GM19397 (cell line): ENCODE results near the gene C9orf43.
"Not testable (repeated sequence)": the region's sequence is repeated elsewhere in the genome, so short reads cannot be mapped to it uniquely, and the experiment has no call there.

ENCODE experiments used
- ATAC-seq: cut with Tn5 transposase; IDR thresholded peaks from one replicate; pipeline ENCODE4 v1.9.1; 2021; ENCODE audit warnings: mild to moderate bottlenecking, moderate library complexity; ENCODE audit not compliant: unreplicated experiment

The C9orf43 gene, protein sequence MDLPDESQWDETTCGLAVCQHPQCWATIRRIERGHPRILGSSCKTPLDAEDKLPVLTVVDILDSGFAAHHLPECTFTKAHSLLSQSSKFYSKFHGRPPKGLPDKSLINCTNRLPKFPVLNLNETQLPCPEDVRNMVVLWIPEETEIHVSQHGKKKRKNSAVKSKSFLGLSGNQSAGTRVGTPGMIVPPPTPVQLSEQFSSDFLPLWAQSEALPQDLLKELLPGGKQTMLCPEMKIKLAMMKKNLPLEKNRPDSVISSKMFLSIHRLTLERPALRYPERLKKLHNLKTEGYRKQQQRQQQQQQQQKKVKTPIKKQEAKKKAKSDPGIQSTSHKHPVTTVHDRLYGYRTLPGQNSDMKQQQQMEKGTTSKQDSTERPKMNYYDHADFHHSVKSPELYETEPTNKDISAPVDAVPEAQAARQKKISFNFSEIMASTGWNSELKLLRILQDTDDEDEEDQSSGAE

DNA sequence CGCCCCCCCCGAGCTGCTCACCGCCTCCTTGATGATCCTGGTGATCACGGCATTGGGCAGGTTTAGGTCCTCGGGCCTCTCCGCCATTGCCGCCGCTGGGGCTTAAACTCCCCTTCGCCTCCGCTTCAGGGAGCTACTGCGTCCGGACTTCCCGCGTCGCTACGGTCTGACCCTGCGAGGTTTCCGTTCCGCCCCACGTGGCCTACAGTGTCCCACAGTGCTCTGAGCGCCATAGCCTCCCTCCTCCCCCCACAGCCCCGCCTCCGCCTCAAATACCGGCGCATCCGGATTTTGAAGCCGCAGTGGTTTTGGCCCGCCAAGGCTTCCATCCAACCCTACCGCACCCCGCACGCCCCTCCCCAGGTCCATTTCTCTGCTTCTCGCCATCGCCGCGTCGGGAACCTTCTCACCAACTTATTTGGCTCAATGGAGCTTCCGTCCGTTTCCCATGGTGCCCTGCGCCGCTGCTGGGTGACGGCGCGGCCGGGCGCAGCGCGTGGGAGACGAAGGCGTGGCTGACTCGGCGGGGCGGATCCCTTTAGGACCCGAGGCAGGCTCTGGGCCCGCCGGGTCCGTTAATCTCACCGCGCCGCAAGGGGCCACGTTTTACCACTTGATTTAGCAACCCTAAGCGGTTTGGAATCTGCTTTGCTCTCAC lies at the start of gene C9orf43, which contains the start of gene POLE3:
Gene C9orf43 (plus strand): TSS at position 541 of the 658 bp plus-strand sequence. CDS start 2,747 bp downstream, outside the sequence.
Gene POLE3 (minus strand): TSS at position 469 of the 658 bp plus-strand sequence. CDS start 382 bp downstream, at position 87.
- ATAC-seq: peak; percentile 93

DNA sequence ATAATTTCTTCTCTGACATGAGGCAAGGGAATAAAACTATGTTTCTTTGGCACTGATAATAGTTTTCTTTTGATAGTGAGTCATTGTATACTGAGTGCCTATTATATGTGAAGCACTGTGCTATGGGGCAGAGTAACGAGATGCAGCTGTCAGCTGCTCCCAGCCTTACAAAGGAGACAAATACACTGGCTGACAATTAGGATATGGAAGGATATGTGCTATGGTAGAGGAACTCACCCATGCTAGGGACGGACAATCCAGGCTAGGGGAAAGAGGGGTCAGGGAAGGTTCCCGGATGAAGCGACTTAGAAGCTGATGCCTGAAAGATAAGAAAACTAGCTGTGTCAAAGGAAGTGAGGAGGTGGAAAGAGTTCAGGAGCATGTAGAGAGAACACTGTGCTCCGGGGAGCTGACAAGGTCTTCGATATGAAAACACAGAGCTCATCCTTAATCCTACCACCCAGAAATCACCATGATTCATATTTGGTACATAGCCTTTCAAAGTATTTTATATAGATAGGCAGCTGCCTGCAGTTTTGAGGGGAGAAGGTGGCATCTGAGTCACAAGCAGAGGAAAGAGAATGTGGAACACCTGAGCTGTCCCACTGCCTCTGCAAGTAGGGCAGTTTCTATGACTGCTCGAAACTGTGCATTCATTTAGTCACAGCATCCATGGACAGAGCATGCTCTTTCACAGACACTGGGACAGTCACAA lies 49.1 kb upstream of the C9orf43 start:
- no peak for ATAC-seq

GRCh38 chr9:113363336-113363735 lies 47.2 kb upstream of the C9orf43 start:
- ATAC-seq: no peak

DNA sequence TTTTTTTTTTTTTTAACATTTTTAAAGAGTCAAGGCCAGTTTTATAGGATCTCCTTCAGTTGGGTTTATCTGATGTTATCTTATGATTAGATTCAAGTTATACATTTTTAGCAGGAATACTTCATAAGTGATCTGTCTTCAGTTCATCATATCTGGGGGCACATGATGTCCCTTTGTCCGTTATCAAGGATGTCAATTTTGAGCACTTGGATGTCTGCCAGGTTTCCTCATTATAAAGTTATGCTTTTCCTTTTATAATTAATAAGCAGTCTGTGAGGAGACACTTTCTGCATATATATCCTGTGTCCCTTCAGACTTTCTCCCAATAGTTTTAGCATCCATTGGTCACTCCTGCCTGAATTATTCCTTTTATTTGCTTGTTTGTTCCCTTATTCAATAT lies 45.6 kb upstream of the C9orf43 start:
- ATAC-seq: no peak

DNA sequence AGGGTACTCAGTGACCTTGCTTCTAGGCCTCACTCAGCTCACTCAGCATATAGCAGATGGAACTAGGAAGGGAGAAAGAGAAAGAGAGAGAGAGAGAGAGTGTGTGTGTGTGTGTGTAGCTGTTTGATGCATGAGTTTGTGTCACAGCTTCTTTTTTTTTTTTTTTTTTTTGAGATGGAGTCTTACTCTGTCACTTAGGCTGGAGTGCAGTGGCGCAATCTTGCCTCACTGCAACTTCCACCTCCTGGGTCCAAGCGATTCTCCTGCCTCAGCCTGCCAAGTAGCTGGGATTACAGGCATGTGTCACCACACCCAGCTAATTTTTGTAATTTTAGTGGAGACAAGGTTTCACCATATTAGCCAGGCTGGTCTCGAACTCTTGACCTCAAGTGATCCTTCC lies 44.9 kb upstream of the C9orf43 start:
- ATAC-seq: not testable (repeated sequence)

DNA sequence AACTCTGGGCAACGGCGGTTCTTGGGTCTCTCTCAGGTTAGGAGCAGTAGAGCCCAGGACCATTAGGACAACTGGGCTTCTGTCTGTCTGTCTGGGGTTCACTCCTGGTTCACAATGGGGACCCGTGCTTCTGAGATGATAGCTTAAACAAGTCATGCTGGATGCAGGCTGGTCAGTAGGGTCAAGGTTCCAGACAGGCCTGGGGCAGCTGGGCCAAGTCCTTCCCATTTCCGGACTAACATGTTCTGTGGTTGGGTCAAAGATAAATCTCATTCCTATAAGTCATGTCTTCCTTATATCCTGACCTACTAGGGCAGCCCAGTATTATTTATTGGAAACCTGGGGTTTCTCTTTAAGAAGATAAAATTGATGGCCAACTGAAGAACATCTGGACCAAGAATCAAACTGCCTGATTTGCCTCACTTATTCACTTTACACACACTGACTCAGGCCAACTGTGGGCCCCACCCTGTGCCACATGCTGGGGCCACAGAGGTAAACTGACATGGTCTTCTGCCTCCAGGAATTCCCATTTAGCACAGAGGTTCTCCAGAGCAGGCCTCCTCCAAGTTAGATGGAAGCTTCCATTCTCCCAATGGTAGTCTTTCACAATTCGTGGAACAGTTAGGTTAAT lies 42.1 kb upstream of the C9orf43 start:
- no peak for ATAC-seq

DNA sequence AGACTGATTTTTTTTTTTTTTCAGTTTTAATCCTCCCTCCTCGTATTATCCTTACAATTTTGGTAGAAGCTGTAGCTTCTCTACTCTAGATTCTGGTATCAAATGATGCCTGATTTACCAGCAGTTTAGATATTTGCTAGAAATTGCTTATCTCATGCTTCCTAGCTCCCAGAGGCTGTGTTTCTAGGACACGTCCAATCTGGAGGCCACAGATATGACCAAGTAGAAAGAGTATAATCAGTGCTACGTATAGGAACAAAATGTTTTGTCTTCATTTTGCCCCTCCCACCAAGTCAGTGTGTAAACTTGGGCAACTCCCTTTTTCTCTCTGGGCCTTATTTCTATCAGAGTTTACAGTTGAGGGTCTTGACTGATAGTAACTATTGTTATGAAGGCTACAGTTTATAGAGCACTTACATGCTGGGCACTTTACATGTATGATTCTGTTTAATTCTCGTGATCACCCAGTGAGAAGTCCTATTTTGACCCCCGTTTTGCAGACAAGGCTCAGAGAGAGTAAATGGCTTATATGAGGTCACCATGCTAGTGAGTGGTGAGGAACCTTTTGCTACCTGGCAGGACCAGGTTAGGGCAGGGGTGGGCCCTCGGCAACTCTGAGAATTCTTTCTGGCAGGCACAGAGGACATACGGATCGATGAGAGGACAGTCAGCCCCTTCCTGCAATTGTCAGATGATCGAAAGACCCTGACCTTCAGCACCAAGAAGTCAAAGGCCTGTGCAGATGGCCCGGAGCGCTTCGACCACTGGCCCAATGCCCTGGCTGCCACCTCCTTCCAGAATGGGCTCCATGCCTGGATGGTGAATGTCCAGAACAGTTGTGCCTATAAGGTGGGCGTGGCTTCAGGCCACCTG lies 41.3 kb upstream of the C9orf43 start:
- ATAC-seq: no peak

- no peak for ATAC-seq
These were observed 40.7 kb upstream of the C9orf43 start for GRCh38 chr9:113369855-113370140.

GRCh38 chr9:113370806-113371325 lies 39.7 kb upstream of the C9orf43 start:
- ATAC-seq: no peak

GRCh38 chr9:113372059-113372458 lies 38.5 kb upstream of the C9orf43 start:
- no peak for ATAC-seq

DNA sequence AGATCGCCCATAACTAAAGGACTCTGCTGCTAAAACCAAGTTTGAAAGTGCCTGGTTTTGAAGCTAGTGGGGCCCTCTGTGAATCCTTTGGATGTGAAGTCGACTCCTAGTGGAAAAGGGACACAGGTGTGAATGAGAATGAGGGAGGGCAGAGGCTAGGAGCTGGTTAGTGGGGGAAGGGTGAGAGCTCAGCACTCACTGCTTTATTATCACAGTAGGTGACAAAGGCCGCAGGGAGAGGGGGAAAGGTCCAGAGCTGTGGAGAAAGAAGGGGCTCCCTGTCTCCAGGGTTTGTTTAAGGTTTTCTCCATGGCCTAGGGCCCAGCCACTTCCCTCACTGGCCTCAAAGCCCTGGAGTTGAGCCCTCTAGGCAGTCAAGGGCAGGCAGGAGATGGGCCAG lies 37.3 kb upstream of the C9orf43 start:
- ATAC-seq: no peak

DNA sequence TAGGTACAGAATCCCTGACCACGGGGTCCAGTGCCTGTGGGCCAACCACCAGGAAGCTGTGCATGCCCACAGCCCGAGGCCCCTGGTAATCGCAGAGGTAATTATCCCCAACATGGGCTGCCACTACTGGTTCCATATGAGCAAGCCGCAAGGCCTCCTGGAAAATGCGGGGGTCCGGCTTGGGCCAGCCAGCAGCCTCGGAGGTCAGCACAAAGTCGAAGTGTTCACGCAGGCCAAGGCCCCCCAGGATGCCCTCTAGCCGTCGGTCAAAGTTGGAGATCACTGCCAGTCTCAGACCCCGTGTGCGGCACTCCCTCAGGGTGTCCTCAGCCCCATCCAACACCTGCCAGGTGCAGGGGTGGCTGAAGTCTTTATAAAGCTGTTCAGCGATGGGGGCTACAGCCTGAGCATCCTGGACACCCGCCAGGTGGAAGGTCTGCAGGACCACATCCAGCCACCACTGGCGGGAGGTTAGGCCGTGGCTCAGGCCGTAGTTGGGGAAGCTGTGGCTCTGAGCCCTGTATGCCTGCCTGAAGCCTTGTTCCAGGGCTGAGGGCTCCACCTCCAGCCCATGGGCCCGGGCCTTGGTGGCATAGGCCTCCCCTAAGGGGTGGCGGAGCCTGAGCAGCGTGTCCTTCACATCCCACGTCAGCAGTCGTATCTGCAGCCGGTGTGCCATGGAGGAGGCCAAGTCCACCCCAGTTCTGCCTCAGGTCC lies 36.7 kb upstream of the C9orf43 start:
- no peak for ATAC-seq

DNA sequence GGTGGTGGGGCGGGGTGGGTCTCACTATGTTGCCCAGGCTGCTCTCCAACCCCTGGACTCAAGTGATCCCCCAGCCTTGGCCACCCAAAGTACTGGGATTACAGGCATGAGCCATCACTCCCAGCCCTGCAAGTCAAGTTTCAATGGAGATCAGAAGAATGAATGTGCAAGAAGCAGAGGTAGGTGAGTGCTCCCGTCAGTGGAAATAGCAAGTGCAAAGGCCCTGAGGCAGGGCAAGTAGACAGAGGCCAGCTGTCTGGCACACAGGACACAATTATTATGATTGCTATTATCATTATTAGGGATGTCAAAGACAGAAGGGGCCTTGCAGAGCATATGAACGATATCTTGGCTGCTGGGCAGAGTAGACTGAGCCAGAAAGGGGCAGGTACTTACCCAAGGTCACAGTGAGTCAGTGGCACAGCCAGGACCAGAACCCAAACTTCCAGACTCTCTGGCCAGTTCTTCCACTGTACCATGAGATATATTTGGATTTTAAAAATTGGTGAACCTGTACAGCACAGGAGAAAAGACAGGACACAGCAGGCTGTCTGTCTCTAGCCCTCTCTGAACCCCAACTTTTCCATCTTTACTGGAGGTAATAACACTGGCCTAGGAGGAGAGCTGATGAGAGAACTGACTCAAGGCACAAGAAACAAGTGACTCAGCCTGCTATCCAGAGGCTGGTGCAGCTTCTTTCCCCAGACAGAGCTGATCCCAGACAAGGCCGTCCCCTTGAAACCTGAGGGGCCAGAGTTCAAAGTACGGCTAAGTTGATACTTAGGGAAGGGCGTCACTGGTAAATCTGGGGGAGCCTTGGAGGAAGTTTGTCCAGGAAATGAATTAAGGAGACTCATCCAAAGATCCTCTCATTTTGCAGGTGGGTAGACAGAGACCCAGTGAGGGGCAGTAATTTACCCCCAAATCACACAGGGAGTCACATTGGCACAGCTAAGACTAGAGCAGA lies 35.2 kb upstream of the C9orf43 start:
- no peak for ATAC-seq

GRCh38 chr9:113376634-113377567 lies 33.6 kb upstream of the C9orf43 start, which contains the start of gene HDHD3:
HDHD3 (minus strand) TSS chr9:113376986; CDS start chr9:113374354, 2,632 bp downstream.
- ATAC-seq: peak; percentile 76

DNA sequence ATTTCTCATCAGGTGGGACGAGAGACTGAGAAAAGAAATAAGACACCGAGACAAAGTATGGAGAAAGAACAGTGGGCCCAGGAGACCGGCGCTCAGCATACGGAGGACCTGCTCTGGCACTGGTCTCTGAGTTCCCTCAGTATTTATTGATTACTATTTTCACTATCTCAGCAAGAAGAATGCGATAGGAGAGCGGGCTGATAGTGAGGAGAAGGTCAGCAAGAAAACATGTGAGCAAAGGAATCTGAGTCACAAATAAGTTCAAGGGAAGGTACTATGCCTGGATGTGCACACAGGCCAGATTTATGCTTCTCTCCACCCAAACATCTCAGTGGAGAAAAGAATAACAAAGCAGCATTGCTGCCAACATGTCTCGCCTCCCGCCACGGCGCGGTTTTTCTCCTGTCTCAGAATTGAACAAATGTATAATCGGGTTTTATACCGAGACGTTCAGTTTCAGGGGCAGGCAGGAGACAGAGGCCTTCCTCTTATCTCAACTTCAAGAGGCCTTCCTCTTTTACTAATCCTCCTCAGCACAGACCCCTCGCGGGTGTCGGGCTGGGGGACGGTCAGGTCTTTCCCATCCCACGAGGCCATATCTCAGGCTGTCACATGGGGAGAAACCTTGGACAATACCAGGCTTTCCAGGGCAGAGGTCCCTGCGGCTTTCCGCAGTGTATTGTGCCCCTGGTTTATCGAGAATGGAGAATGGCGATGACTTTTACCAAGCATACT lies 31.3 kb upstream of the C9orf43 start:
- not testable (repeated sequence) for ATAC-seq

- not testable (repeated sequence) for ATAC-seq
These were observed 30.7 kb upstream of the C9orf43 start for GRCh38 chr9:113379829-113380210.
